ENCODE data around the gene CCDC122.

GRCh38 chr13:43846496-43847158 lies 32.9 kb downstream of the CCDC122 start:
- no peak for TF ChIP-seq POLR2A (IDR thresholded peaks at IDR 0.05)
- TF ChIP-seq, protein P1, sequence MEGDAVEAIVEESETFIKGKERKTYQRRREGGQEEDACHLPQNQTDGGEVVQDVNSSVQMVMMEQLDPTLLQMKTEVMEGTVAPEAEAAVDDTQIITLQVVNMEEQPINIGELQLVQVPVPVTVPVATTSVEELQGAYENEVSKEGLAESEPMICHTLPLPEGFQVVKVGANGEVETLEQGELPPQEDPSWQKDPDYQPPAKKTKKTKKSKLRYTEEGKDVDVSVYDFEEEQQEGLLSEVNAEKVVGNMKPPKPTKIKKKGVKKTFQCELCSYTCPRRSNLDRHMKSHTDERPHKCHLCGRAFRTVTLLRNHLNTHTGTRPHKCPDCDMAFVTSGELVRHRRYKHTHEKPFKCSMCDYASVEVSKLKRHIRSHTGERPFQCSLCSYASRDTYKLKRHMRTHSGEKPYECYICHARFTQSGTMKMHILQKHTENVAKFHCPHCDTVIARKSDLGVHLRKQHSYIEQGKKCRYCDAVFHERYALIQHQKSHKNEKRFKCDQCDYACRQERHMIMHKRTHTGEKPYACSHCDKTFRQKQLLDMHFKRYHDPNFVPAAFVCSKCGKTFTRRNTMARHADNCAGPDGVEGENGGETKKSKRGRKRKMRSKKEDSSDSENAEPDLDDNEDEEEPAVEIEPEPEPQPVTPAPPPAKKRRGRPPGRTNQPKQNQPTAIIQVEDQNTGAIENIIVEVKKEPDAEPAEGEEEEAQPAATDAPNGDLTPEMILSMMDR (IDR thresholded peaks at IDR 0.05): no peak
